GM19455 (cell line): Measurements from ENCODE around the gene KLHDC4.

ENCODE experiments used
- ATAC-seq: cut with Tn5 transposase; IDR thresholded peaks from one replicate; pipeline ENCODE4 v1.9.1; 2021; ENCODE audit not compliant: unreplicated experiment

The KLHDC4 gene

DNA sequence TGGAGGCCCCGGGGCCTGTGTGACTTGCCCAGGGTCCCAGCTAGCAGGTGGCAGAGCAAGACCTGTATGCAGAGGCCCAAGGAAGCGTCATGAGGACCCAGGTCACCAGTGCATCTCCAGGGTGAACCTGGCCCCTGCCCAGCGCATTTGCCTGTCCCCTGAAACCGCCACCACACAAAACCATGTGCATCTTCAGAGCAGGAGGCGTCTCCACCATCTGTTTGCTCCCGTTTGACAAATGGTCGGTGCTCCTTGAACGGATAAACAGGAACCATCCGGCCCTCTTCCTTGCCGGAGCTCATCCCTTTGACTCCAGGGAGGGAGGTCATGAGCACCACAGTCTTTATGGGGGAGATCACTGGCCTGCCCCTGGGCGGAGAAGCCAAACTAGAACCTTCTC is 101.0 kb downstream of the KLHDC4 start:
- ATAC-seq: no peak

GRCh38 chr16:87662254-87663204 is 103.3 kb downstream of the KLHDC4 start:
- ATAC-seq: no peak

DNA sequence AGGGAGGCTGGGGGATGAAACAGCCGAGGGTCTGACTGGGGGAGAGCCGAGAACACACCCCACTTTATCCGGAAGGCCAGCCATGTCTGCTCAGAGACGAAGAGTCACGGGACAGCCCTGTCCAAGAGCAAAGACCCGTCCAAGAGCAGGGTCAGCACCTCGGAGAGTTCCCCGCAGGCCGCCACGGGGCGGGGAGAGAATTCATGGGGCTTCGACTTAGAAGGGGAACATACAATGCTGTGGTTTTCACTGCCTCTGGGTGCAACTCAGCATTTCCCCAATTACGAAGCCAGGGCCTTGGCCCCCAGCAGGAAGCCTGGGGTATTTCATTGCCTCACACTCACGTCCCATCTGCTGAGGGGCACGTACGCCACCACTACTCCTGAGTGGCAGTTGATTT is 104.2 kb downstream of the KLHDC4 start:
- ATAC-seq: no peak

GRCh38 chr16:87658564-87659225 is 107.1 kb downstream of the KLHDC4 start:
- no peak for ATAC-seq
